H1 (cell line): Measurements from ENCODE around the gene PCDHB8. TPM values are rescaled to one million over a fixed set of nuclear protein-coding genes. Genes with fewer than 3 reads are reported as not detected.
"Not testable (repeated sequence)": the region's sequence is repeated elsewhere in the genome, so short reads cannot be mapped to it uniquely, and the experiment has no call there.

Experiments used
- CTCF ChIA-PET: fragments of 300-600 bp; sonication (Branson Sonifier 250); formaldehyde crosslinking; loops from one replicate; lab custom pipeline; 2021; ENCODE audit not compliant: partially characterized antibody; lab: Charles Lee
- POLR2A ChIA-PET: fragments of 300-600 bp; sonication (Branson Sonifier 250); formaldehyde crosslinking; loops from one replicate; lab custom pipeline; 2021; ENCODE audit warnings: inconsistent platforms; ENCODE audit not compliant: partially characterized antibody; lab: Charles Lee
- DNase-seq, 2 experiments: peaks; one replicate each; pipeline versions ENCODE4 v3.0.0 to v3.0.0-alpha.2; 2010 to 2022; ENCODE audit warnings: low spot score in 2 of 2, low read depth in 1 of 2, mixed read lengths in 1 of 2
- FAIRE-seq: peaks from 2 replicates; lab custom pipeline; 2011; peaks lifted over from hg19 to GRCh38; lab: Jason Lieb, UNC
- H2AFZ ChIP-seq: 2 replicates; pipeline ENCODE4 v1.8.1; 2012; ENCODE audit warnings: low read length, inconsistent platforms
- H2AK5ac ChIP-seq: 2 replicates; pipeline ENCODE4 v1.6.1; 2013; ENCODE audit warnings: low read depth, low read length
- H2BK120ac ChIP-seq: replicated peaks from 2 replicates; pipeline ENCODE3; 2013; ENCODE audit warnings: low read depth, low read length, inconsistent platforms
- H2BK12ac ChIP-seq: 2 replicates; pipeline ENCODE4 v1.6.1; 2013; ENCODE audit warnings: low read depth, low read length
- H2BK15ac ChIP-seq: 2 replicates; pipeline ENCODE4 v1.6.1; 2013; ENCODE audit warnings: low read length
- H2BK20ac ChIP-seq: 2 replicates; pipeline ENCODE4 v1.6.1; 2013; ENCODE audit warnings: low read length
- H2BK5ac ChIP-seq: 2 replicates; pipeline ENCODE4 v1.6.1; 2013; ENCODE audit warnings: low read depth, low read length
- H3K14ac ChIP-seq: 2 replicates; pipeline ENCODE4 v1.6.1; 2013; ENCODE audit warnings: inconsistent platforms; ENCODE audit not compliant: insufficient read length
- H3K18ac ChIP-seq: 2 replicates; pipeline ENCODE4 v1.6.1; 2013; ENCODE audit warnings: low read length; ENCODE audit errors: extremely low read depth
- H3K23ac ChIP-seq: 2 replicates; pipeline ENCODE4 v1.6.1; 2013; ENCODE audit warnings: inconsistent platforms; ENCODE audit not compliant: insufficient read length
- H3K23me2 ChIP-seq: 2 replicates; pipeline ENCODE4 v1.6.1; 2013; ENCODE audit warnings: low read depth, low read length
- H3K27ac ChIP-seq: 2 replicates; pipeline ENCODE4 v1.6.1; 2011; ENCODE audit warnings: low read depth, low read length, inconsistent platforms
- H3K27me3 ChIP-seq, 4 experiments: replicated peaks in 1 of 4; 1 replicate in 1 of 4; 2 replicates in 3 of 4; pipeline versions ENCODE4 v1.6.1 to v1.8.1; 2011 to 2013; ENCODE audit warnings: low read length in 3 of 4, mild to moderate bottlenecking in 3 of 4, inconsistent platforms in 2 of 4, mixed read lengths in 2 of 4, moderate library complexity in 1 of 4; ENCODE audit not compliant: control insufficient read depth in 3 of 4, insufficient read depth in 3 of 4; ENCODE audit errors: extremely low read depth in 1 of 4
- H3K36me3 ChIP-seq, 4 experiments: 2 replicates each; pipeline versions ENCODE4 v1.6.1 to v1.8.1; 2011 to 2013; ENCODE audit warnings: mild to moderate bottlenecking in 4 of 4, low read length in 3 of 4, moderate library complexity in 2 of 4, control low read depth in 1 of 4, inconsistent platforms in 1 of 4; ENCODE audit not compliant: insufficient read depth in 4 of 4, control insufficient read depth in 2 of 4
- H3K4ac ChIP-seq: replicated peaks from 2 replicates; pipeline ENCODE3; 2013; ENCODE audit warnings: low read length, low read depth, mixed read lengths, inconsistent platforms; ENCODE audit not compliant: insufficient read length
- H3K4me1 ChIP-seq, 4 experiments: replicated peaks in 1 of 4; 1 replicate in 1 of 4; 2 replicates in 3 of 4; pipeline versions ENCODE4 v1.6.1 to v1.8.1; 2011 to 2013; ENCODE audit warnings: low read length in 3 of 4, inconsistent platforms in 2 of 4, mixed read lengths in 1 of 4; ENCODE audit not compliant: insufficient read depth in 4 of 4, control insufficient read depth in 3 of 4
- H3K4me2 ChIP-seq, 2 experiments: 2 replicates each; pipeline versions ENCODE4 v1.6.1 to v1.8.1; 2011 to 2013; ENCODE audit warnings: low read depth in 2 of 2, low read length in 2 of 2, control low read depth in 1 of 2, inconsistent platforms in 1 of 2, mild to moderate bottlenecking in 1 of 2; ENCODE audit not compliant: insufficient read depth in 1 of 2
- H3K4me3 ChIP-seq, 4 experiments: fragments of 200-600, 300-600 bp in 1 of 4; sonication (generic), shearing (Covaris generic), sonication (Bioruptor Twin) in 1 of 4; 2 replicates each; pipeline versions ENCODE4 v1.5.1 to v1.8.1; 2011 to 2016; ENCODE audit warnings: low read length in 4 of 4, low read depth in 3 of 4, control low read depth in 2 of 4, inconsistent platforms in 2 of 4, mild to moderate bottlenecking in 2 of 4, mixed read lengths in 1 of 4, moderate library complexity in 1 of 4; ENCODE audit not compliant: insufficient read depth in 2 of 4; ENCODE audit errors: extremely low read depth in 1 of 4
- H3K56ac ChIP-seq: replicated peaks from 2 replicates; pipeline ENCODE3; 2013; ENCODE audit warnings: low read depth, mild to moderate bottlenecking, mixed read lengths, low read length, inconsistent platforms; ENCODE audit not compliant: insufficient read length
- H3K79me1 ChIP-seq: 2 replicates; pipeline ENCODE4 v1.6.1; 2013; ENCODE audit warnings: low read depth, low read length, control low read depth
- H3K79me2 ChIP-seq, 2 experiments: 2 replicates each; pipeline versions ENCODE4 v1.6.1 to v1.8.1; 2012 to 2013; ENCODE audit warnings: low read length in 2 of 2, mild to moderate bottlenecking in 2 of 2, inconsistent platforms in 1 of 2; ENCODE audit not compliant: insufficient read depth in 2 of 2, control insufficient read depth in 1 of 2
- H3K9ac ChIP-seq, 4 experiments: replicated peaks in 1 of 4; 1 replicate in 1 of 4; 2 replicates in 3 of 4; pipeline versions ENCODE4 v1.6.1 to v1.8.1; 2011 to 2013; ENCODE audit warnings: low read depth in 3 of 4, low read length in 3 of 4, control low read depth in 2 of 4, mild to moderate bottlenecking in 2 of 4, moderate library complexity in 2 of 4, inconsistent platforms in 1 of 4; ENCODE audit errors: extremely low read depth in 1 of 4
- H3K9me3 ChIP-seq, 2 experiments: 2 replicates each; pipeline versions ENCODE4 v1.6.1 to v1.8.1; 2012 to 2013; ENCODE audit warnings: mild to moderate bottlenecking in 2 of 2, moderate library complexity in 2 of 2, control low read depth in 1 of 2, inconsistent platforms in 1 of 2, low read depth in 1 of 2, low read length in 1 of 2, mixed read lengths in 1 of 2; ENCODE audit not compliant: insufficient read depth in 2 of 2
- H4K20me1 ChIP-seq, 2 experiments: replicated peaks in 1 of 2; 2 replicates each; pipeline versions ENCODE3 to v1.8.1; 2011 to 2013; ENCODE audit warnings: inconsistent platforms in 2 of 2, low read length in 2 of 2, mild to moderate bottlenecking in 1 of 2; ENCODE audit not compliant: insufficient read depth in 2 of 2, control insufficient read depth in 1 of 2
- H4K5ac ChIP-seq: 2 replicates; pipeline ENCODE4 v1.6.1; 2013; ENCODE audit warnings: low read length, low read depth, mixed read lengths, inconsistent platforms; ENCODE audit not compliant: insufficient read length
- H4K8ac ChIP-seq: 2 replicates; pipeline ENCODE4 v1.8.0; 2013; ENCODE audit warnings: mild to moderate bottlenecking, moderate library complexity, low read length, inconsistent platforms; ENCODE audit not compliant: insufficient read depth; ENCODE audit errors: extremely low read depth
- H4K91ac ChIP-seq: replicated peaks from 2 replicates; pipeline ENCODE3; 2013; ENCODE audit warnings: low read length, mixed read lengths, inconsistent platforms; ENCODE audit not compliant: insufficient read length
- RAD21 ChIP-seq, 2 experiments: IDR thresholded peaks in 1 of 2; conservative IDR thresholded peaks in 1 of 2; 2 replicates each; pipeline ENCODE4 v1.6.1; 2011; ENCODE audit warnings: low read depth in 2 of 2, low read length in 2 of 2, improper control_type of control experiment in 1 of 2, inconsistent platforms in 1 of 2, mild to moderate bottlenecking in 1 of 2, moderate library complexity in 1 of 2
- WGBS, 2 experiments: shearing (Covaris generic) in 1 of 2; methylation state at CpG; one replicate each; pipeline versions ENCODE4 v1.1.6 to v1.1.7; 2013 to 2015; ENCODE audit warnings: low lambda C conversion rate in 2 of 2, mixed read lengths in 2 of 2, inconsistent platforms in 1 of 2, low coverage in 1 of 2, missing lambda C conversion rate in 1 of 2; ENCODE audit not compliant: insufficient replicate concordance in 2 of 2, insufficient coverage in 1 of 2, insufficient read length in 1 of 2; ENCODE audit errors: extremely low coverage in 1 of 2, missing lambda C conversion rate in 1 of 2; 5-methylcytosine and 5-hydroxymethylcytosine counted together
- polyA plus RNA-seq, 7 experiments: library from polyadenylated mRNA; depleted of rRNA in 3 of 7; stranded (reverse) in 5 of 7; unstranded in 2 of 7; fragments of >200 nt in 5 of 7; fragments of 200-250 nt in 2 of 7; gene quantifications; 1 replicate in 5 of 7; 2 replicates in 1 of 7; 4 replicates in 1 of 7; pipeline versions ENCODE4 v1.2.1 to v1.2.3, GENCODE V29; 2011 to 2013; ENCODE audit warnings: missing spikeins in 2 of 7, mixed read lengths in 2 of 7
- total RNA-seq: library from RNA; stranded (reverse); fragmentation: NEBNext Ultra II Directional; extraction: Animal tissue kit (Norgen Biotek cat#: 25700); gene quantifications from 2 replicates; pipeline ENCODE4 v1.2.1, GENCODE V29; 2021
- TF ChIP-seq, protein P1 (sequence below), 3 experiments: IDR thresholded peaks; 1 replicate in 2 of 3; 2 replicates in 1 of 3; pipeline versions ENCODE4 v1.5.1 to v1.6.1; 2011; ENCODE audit warnings: low read length in 3 of 3, mild to moderate bottlenecking in 3 of 3, inconsistent platforms in 2 of 3, low read depth in 1 of 3, moderate library complexity in 1 of 3; ENCODE audit not compliant: insufficient read depth in 1 of 3; ENCODE audit errors: control extremely low read depth in 1 of 3

Gene PCDHB8
- total and polyA plus RNA-seq, 2 of the 8 experiments (the other 6 are each of a cell fraction or from before 2014, with no cell fraction given): 0.24 to 1.1 TPM

- not testable (repeated sequence) for H3K27ac ChIP-seq, H4K20me1 ChIP-seq, H3K14ac ChIP-seq, H3K4me2 ChIP-seq, H3K27me3 ChIP-seq, H2AK5ac ChIP-seq, H3K56ac ChIP-seq, H2BK120ac ChIP-seq, H4K8ac ChIP-seq, H3K79me2 ChIP-seq, H3K23ac ChIP-seq, H4K91ac ChIP-seq, H3K36me3 ChIP-seq, H2BK20ac ChIP-seq, H3K9ac ChIP-seq, H3K23me2 ChIP-seq, H3K4ac ChIP-seq, H2BK12ac ChIP-seq, H2AFZ ChIP-seq, DNase-seq, H2BK15ac ChIP-seq, H2BK5ac ChIP-seq, H4K5ac ChIP-seq, H3K4me1 ChIP-seq, H3K79me1 ChIP-seq, H3K18ac ChIP-seq
- ChIA-PET CTCF (interaction anchor here (0.6 to 2.9 kb wide), 27 partner anchors 10 to 344 kb away, joined by 3 to 21 read pairs (median 3); partner anchors contain the start of genes PCDHB11, PCDHB14, PCDHB15 and PCDHB16), POLR2A (interaction anchor here (0.6 kb wide), 1 partner anchor 362 kb away, joined by 3 read pairs; no protein-coding TSS in a partner anchor)
- peak; percentile 52 to 60 for TF ChIP-seq RAD21 (IDR thresholded peaks at IDR 0.05 in 1 of 2, conservative IDR thresholded peaks at IDR 0.05 in 1 of 2; ENCODE audit: low read depth in 2 of 2, low read length in 2 of 2)
- TF ChIP-seq, protein P1, sequence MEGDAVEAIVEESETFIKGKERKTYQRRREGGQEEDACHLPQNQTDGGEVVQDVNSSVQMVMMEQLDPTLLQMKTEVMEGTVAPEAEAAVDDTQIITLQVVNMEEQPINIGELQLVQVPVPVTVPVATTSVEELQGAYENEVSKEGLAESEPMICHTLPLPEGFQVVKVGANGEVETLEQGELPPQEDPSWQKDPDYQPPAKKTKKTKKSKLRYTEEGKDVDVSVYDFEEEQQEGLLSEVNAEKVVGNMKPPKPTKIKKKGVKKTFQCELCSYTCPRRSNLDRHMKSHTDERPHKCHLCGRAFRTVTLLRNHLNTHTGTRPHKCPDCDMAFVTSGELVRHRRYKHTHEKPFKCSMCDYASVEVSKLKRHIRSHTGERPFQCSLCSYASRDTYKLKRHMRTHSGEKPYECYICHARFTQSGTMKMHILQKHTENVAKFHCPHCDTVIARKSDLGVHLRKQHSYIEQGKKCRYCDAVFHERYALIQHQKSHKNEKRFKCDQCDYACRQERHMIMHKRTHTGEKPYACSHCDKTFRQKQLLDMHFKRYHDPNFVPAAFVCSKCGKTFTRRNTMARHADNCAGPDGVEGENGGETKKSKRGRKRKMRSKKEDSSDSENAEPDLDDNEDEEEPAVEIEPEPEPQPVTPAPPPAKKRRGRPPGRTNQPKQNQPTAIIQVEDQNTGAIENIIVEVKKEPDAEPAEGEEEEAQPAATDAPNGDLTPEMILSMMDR (IDR thresholded peaks at IDR 0.05; ENCODE audit: control extremely low read depth in 1 of 3, insufficient read depth in 1 of 3, low read depth in 1 of 3, low read length in 3 of 3): peak; percentile 3 to 51 (median 42)
- peaks cover 7 to 28% of the 10 kb centered on the region in 2 experiments; a peak in 3 of 4 replicates for H3K9me3 ChIP-seq
- peak within 1 kb of the TSS in 1 of 4 experiments; percentile 34; a peak in 2 of 8 replicates for H3K4me3 ChIP-seq
- FAIRE-seq: peak; percentile 96
- 50% methylated on average over 13 of the region's 18 CpGs; no CpG with 5 or more reads in 1 of the 2 experiments for WGBS, 2 experiments
Measured at GRCh38 chr5:141213656-141214339, 36.2 kb downstream of the PCDHB8 start, which contains the start of gene PCDHB13. TSS of gene PCDHB13 (plus strand) at chr5:141213919. CDS start at chr5:141214124, 205 bp downstream.
